Measurements from ENCODE around the gene COX20.

COX20 gene

DNA sequence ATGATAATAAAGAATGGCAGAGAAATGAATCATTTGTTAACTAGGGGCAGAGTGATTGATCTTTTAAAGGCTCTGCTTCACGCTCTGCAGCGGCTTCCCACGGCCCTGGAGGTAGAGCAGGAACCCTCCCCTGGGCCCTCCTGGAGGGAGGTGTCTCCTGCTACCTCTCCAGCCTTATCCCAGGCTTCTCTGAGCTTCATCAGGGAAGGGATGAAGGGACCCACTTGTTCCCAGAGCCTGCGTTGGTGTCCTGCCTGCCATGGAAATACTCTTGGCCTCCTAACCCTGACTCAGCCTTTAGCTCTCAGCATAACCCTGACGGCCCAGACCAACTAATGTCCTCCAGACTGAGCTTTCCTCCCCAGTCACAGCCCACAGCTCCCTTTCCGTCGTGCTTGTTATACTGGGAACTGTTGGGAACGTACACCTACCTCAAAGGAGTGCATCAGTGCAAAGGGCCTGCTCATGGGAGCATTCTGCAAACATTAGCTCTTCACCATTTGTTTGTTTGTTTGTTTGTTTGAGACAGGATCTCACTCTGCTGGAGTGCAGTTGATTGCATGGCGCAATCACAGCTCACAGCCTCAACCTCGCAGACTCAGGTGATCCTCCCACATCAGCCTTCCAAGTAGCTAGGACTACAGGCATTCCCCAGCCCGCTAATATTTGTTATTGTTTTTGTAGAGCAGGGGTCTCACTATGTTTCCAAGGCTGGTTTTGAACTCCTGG, 46.3 kb downstream of the COX20 start:
- no peak for DNase-seq

DNA sequence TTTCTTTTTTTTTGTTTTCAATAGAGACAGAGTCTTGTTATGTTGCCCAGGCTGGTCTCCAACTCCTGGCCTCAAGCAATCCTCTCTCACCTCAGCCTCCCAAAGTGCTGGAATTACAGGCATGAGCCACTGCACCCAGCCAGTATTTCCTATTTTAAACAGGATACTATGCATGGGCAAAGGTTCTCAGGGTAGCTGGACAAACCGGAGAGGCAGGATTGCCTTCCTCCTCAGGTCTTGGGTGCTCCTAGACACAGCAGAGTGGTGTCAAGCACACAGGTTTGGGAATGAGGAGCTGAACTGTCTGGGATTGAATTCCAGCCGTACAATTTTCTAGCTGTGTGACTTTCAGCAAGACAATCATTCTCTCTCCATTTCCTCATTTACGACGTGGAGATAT, 51.8 kb downstream of the COX20 start:
- DNase-seq: no peak

DNA sequence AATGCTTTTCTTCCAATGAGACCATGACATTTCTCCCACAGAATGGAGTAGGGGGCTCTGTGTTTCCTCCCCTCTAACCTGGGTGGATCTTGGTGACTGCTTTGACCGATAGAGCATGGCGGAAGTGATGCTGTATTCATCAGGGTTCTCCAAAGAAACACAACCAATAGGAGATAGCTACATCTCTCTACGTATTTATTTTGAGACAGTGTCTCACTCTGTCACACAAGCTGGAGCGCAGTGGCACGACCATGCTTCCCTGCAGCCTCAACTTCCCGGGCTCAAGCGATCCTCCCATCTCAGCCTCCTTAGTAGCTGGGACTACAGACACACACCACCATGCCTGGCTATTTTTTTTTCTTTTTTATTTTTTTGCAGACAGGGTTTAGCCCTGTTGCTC, 58.4 kb downstream of the COX20 start:
- DNase-seq: no peak
